Dedifferentiated amniotic fluid mesenchymal stem cell (primary cell): ENCODE data around the gene VPS26A.

Experiments used
- DNase-seq: peaks from one replicate; pipeline ENCODE4 v3.0.0-alpha.2; 2016; ENCODE audit errors: extremely low spot score

The VPS26A gene

DNA sequence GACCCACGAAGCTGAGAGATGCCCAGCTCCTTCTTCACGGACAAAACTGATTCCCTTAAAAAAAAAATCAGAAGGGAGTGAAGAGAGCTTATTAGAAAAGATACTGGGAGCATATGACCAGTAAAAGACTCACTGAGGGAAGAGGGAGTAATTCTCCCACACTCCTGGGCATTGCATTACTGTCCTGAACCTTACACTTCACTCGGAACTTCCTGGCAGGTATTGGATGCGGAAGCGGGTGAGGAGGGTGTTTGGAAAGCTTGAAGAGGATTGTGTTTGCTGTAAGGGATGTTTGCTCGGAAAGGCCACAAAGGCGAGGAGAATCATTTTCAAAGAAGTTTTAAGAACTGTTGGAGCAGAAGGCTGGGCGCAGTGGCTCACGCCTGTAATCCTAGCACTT, 96.5 kb downstream of the VPS26A start:
- DNase-seq: no peak
